HCT116 (cell line): Measurements from ENCODE around the gene PSMC5.

ENCODE experiments used
- ATF3 ChIP-seq: IDR thresholded peaks from 2 replicates; pipeline ENCODE4 v1.6.1; 2012
- CTCF ChIP-seq, 3 experiments: fragments of 200-600 bp in 1 of 3; sonication (generic) in 1 of 3; IDR thresholded peaks in 2 of 3; conservative IDR thresholded peaks in 1 of 3; 2 replicates each; pipeline ENCODE4 v1.5.1; 2012 to 2017; ENCODE audit warnings: low read depth in 2 of 3, low read length in 2 of 3, antibody characterized with exemption in 1 of 3, borderline replicate concordance in 1 of 3, control low read depth in 1 of 3, mild to moderate bottlenecking in 1 of 3, mixed read lengths in 1 of 3, mixed run types in 1 of 3, moderate library complexity in 1 of 3; ENCODE audit not compliant: insufficient read depth in 1 of 3
- EGR1 ChIP-seq: IDR thresholded peaks from 2 replicates; pipeline ENCODE4 v1.6.1; 2012; ENCODE audit warnings: low read depth
- ELF1 ChIP-seq: IDR thresholded peaks from 2 replicates; pipeline ENCODE4 v1.6.1; 2012; ENCODE audit warnings: low read depth, borderline replicate concordance
- MAX ChIP-seq: IDR thresholded peaks from 2 replicates; pipeline ENCODE4 v1.6.1; 2012
- POLR2A ChIP-seq: IDR thresholded peaks from 2 replicates; pipeline ENCODE4 v1.7.0; 2011; ENCODE audit warnings: borderline replicate concordance; ENCODE audit not compliant: insufficient read depth, insufficient read length; ENCODE audit errors: extremely low read depth
- POLR2AphosphoS5 ChIP-seq: IDR thresholded peaks from 2 replicates; pipeline ENCODE4 v1.6.1; 2011; ENCODE audit warnings: mild to moderate bottlenecking, low read depth, low read length, moderate library complexity
- REST ChIP-seq: IDR thresholded peaks from 2 replicates; pipeline ENCODE4 v1.6.1; 2012; ENCODE audit warnings: low read depth
- SIN3A ChIP-seq: IDR thresholded peaks from 2 replicates; pipeline ENCODE4 v1.6.1; 2012; ENCODE audit warnings: low read depth
- SRF ChIP-seq: IDR thresholded peaks from 2 replicates; pipeline ENCODE4 v1.6.1; 2012; ENCODE audit warnings: low read depth
- ZBTB33 ChIP-seq: IDR thresholded peaks from 2 replicates; pipeline ENCODE4 v1.6.1; 2011; ENCODE audit warnings: mild to moderate bottlenecking, low read length, moderate library complexity; ENCODE audit not compliant: insufficient replicate concordance; ENCODE audit errors: extremely low read depth

GRCh38 chr17:63824362-63824761, 2.9 kb upstream of the PSMC5 start:
- no peak for TF ChIP-seq ELF1
- no peak for TF ChIP-seq CTCF (IDR thresholded peaks at IDR 0.05 in 2 of 3, conservative IDR thresholded peaks at IDR 0.05 in 1 of 3; ENCODE audit: borderline replicate concordance in 1 of 3, insufficient read depth in 1 of 3, low read depth in 2 of 3, low read length in 2 of 3)
- no peak for TF ChIP-seq SIN3A
- no peak for TF ChIP-seq POLR2AphosphoS5
- no peak for TF ChIP-seq ATF3
- TF ChIP-seq EGR1 = no peak
- no peak for TF ChIP-seq POLR2A
- no peak for TF ChIP-seq REST
- TF ChIP-seq SRF = no peak
- no peak for TF ChIP-seq ZBTB33
- TF ChIP-seq MAX = no peak
